PC-3 (cell line): ENCODE measurements around the gene SAP130. TPM values are rescaled to one million over a fixed set of nuclear protein-coding genes. Genes with fewer than 3 reads are reported as not detected.

Source experiments
- ATAC-seq: fragments of 200-7000 bp; cut with Tn5 transposase; 2 replicates; pipeline ENCODE4 v1.9.1; 2020; ENCODE audit warnings: mild to moderate bottlenecking, moderate library complexity
- BruUV-seq: library from RNA; stranded (reverse); fragments of 400-500 nt; replicated peaks from 2 replicates; lab custom pipeline; 2021; lab: Mats Ljungman, UMichigan
- CTCF ChIA-PET: fragments of 300-600 bp; sonication (Branson Sonifier 250); formaldehyde crosslinking; loops from one replicate; lab custom pipeline; 2022; ENCODE audit warnings: antibody characterized with exemption; lab: Charles Lee
- POLR2A ChIA-PET: fragments of 300-600 bp; sonication (Branson Sonifier 250); formaldehyde crosslinking; loops from one replicate; lab custom pipeline; 2022; ENCODE audit warnings: antibody characterized with exemption; ENCODE audit not compliant: unreplicated experiment; lab: Charles Lee
- DNase-seq: peaks from one replicate; pipeline ENCODE4 v3.0.0-alpha.2; 2015
- H2AFZ ChIP-seq: fragments of 300-600 bp; sonication (generic); 2 replicates; pipeline ENCODE4 v1.6.0; 2016; ENCODE audit warnings: antibody characterized with exemption, low read length
- H3F3A ChIP-seq: fragments of 300-600 bp; sonication (generic); one replicate; pipeline ENCODE4 v1.6.0; 2017; ENCODE audit warnings: antibody characterized with exemption, low read length, control low read depth, mild to moderate bottlenecking; ENCODE audit not compliant: unreplicated experiment
- H3K27ac ChIP-seq: fragments of 300-600 bp; sonication (generic); 2 replicates; pipeline ENCODE4 v1.5.1; 2016; ENCODE audit warnings: mild to moderate bottlenecking, low read length
- H3K27me3 ChIP-seq: fragments of 300-600 bp; sonication (generic); 2 replicates; pipeline ENCODE4 v1.6.1; 2016; ENCODE audit warnings: low read length, mixed read lengths
- H3K36me3 ChIP-seq: fragments of 300-600 bp; sonication (generic); 2 replicates; pipeline ENCODE4 v1.6.1; 2016; ENCODE audit warnings: low read depth, mixed run types, low read length, mixed read lengths
- H3K4me1 ChIP-seq: fragments of 300-600 bp; sonication (generic); 2 replicates; pipeline ENCODE4 v1.5.1; 2016; ENCODE audit warnings: low read length; ENCODE audit not compliant: insufficient read depth
- H3K4me2 ChIP-seq: fragments of 300-600 bp; sonication (generic); 2 replicates; pipeline ENCODE4 v1.6.0; 2016; ENCODE audit warnings: low read length
- H3K4me3 ChIP-seq: fragments of 300-600 bp; sonication (generic); 2 replicates; pipeline ENCODE4 v1.5.1; 2016; ENCODE audit warnings: mild to moderate bottlenecking, low read length, mixed read lengths
- H3K79me2 ChIP-seq: fragments of 300-600 bp; sonication (generic); 2 replicates; pipeline ENCODE4 v1.6.1; 2017; ENCODE audit warnings: low read length, mixed read lengths
- H3K9ac ChIP-seq: fragments of 300-600 bp; sonication (generic); 2 replicates; pipeline ENCODE4 v1.6.0; 2016; ENCODE audit warnings: mild to moderate bottlenecking, low read length
- H3K9me2 ChIP-seq: fragments of 300-600 bp; sonication (generic); replicated peaks from 2 replicates; pipeline ENCODE4 v1.6.1; 2016; ENCODE audit warnings: mixed run types, low read length, mixed read lengths
- H3K9me3 ChIP-seq: fragments of 300-600 bp; sonication (generic); 2 replicates; pipeline ENCODE4 v1.6.1; 2016; ENCODE audit warnings: low read length, mixed read lengths
- H4K20me1 ChIP-seq: fragments of 300-600 bp; sonication (generic); 2 replicates; pipeline ENCODE4 v1.6.1; 2016; ENCODE audit warnings: low read length, mixed read lengths
- EZH2 ChIP-seq: fragments of 300-600 bp; sonication (generic); IDR thresholded peaks from one replicate; pipeline ENCODE4 v1.6.1; 2017; ENCODE audit warnings: antibody characterized with exemption, mild to moderate bottlenecking, low read length; ENCODE audit not compliant: unreplicated experiment
- EZH2phosphoT487 ChIP-seq: fragments of 300-600 bp; sonication (generic); IDR thresholded peaks from 2 replicates; pipeline ENCODE4 v1.6.1; 2018; ENCODE audit warnings: mild to moderate bottlenecking, antibody characterized with exemption, low read length, borderline replicate concordance
- intact Hi-C: fragments of 100-400 bp; cut with micrococcal nuclease; formaldehyde crosslinking; loops from 2 replicates; pipeline ENCODE4 v1.9.0; 2023
- total RNA-seq: library from RNA; depleted of rRNA; stranded (reverse); fragments of >200 nt; gene quantifications from 2 replicates; pipeline ENCODE4 v1.2.3, GENCODE V29; 2014
- TF ChIP-seq, protein P1 (sequence below): fragments of 300-600 bp; sonication (generic); conservative IDR thresholded peaks from 2 replicates; pipeline ENCODE4 v1.5.1; 2017; ENCODE audit warnings: antibody characterized with exemption, low read depth, mild to moderate bottlenecking, low read length

SAP130 gene
- total RNA-seq, 1 experiment from 2014 or later = 11.1 TPM

DNA sequence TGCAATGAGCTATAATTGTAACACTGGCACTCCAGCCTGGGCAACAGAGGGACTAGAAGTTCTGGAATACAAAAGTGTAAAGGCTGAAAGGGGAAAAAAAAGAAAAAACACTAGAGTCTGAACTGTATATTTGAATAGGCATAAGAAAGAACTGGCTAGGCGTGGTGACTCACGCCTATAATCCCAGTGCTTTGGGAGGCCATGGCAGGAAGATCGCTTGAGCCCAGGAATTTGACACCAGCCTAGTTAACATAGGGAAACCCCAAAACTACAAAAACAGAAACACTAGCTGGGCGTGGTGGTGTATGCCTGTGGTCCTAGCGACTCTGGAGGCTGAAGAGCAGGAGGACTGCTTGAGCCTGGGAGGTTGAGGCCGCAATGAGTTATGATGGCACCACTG lies 70.6 kb downstream of the SAP130 start:
- BruUV-seq = no TSS peak
- CTCF ChIA-PET = no interaction called here

DNA sequence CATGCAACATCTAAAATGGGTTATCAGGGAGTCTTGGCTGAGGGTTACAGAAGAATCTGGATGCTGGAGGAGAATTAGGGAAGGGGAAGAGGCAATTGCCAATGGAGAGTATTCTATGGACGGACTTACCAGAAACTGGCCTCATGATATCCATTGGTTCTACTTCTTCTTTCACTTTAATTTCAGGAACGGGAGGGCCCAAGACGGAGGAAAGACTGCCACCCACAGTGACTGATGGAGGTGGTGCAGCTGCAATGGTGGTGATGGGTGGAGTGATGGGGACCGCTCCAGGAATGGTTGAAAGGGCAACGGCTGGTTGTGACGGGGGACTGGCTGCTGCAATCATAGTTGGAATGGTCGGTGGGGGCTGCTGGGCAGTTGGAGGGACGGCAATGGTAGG lies 73.0 kb downstream of the SAP130 start:
- no TSS peak for BruUV-seq
- no peaks in the 10 kb centered on the region for H4K20me1 ChIP-seq
- H2AFZ ChIP-seq = no peak overlapping the region
- H3K4me2 ChIP-seq = no peak overlapping the region
- H3K9ac ChIP-seq = no peak overlapping the region
- no peak overlapping the region for H3K4me3 ChIP-seq
- H3K79me2 ChIP-seq = no peaks in the 10 kb centered on the region
- ChIA-PET CTCF (no interaction called here), POLR2A (no interaction called here)
- intact Hi-C loops = no loop called here
- H3K9me2 ChIP-seq = no peaks in the 10 kb centered on the region
- peaks cover 33% of the 10 kb centered on the region for H3K36me3 ChIP-seq
- no peaks in the 10 kb centered on the region for H3F3A ChIP-seq
- peaks cover 19% of the 10 kb centered on the region for H3K4me1 ChIP-seq
- ATAC-seq = no peak
- H3K27me3 ChIP-seq = no peaks in the 10 kb centered on the region
- TF ChIP-seq, protein P1, sequence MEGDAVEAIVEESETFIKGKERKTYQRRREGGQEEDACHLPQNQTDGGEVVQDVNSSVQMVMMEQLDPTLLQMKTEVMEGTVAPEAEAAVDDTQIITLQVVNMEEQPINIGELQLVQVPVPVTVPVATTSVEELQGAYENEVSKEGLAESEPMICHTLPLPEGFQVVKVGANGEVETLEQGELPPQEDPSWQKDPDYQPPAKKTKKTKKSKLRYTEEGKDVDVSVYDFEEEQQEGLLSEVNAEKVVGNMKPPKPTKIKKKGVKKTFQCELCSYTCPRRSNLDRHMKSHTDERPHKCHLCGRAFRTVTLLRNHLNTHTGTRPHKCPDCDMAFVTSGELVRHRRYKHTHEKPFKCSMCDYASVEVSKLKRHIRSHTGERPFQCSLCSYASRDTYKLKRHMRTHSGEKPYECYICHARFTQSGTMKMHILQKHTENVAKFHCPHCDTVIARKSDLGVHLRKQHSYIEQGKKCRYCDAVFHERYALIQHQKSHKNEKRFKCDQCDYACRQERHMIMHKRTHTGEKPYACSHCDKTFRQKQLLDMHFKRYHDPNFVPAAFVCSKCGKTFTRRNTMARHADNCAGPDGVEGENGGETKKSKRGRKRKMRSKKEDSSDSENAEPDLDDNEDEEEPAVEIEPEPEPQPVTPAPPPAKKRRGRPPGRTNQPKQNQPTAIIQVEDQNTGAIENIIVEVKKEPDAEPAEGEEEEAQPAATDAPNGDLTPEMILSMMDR = no peak
- no peak for TF ChIP-seq EZH2
- TF ChIP-seq EZH2phosphoT487 = no peak
- no peaks in the 10 kb centered on the region for H3K9me3 ChIP-seq
- H3K27ac ChIP-seq = no peak overlapping the region
- DNase-seq = no peak

More for the DNA sequence above, 70.6 kb downstream of the SAP130 start:
- peak; percentile 50 for DNase-seq
- TF ChIP-seq EZH2phosphoT487 (no peak), EZH2 (no peak)
- TF ChIP-seq, protein P1 = no peak
- no peaks in the 10 kb centered on the region for H3K9me3 ChIP-seq
- no peak overlapping the region for H3K27ac ChIP-seq
- H4K20me1 ChIP-seq = no peaks in the 10 kb centered on the region
- ATAC-seq = peak; percentile 67
- no peaks in the 10 kb centered on the region for H3F3A ChIP-seq
- no peaks in the 10 kb centered on the region for H3K27me3 ChIP-seq
- POLR2A ChIA-PET = no interaction called here
- no peaks in the 10 kb centered on the region for H3K79me2 ChIP-seq
- H3K4me2 ChIP-seq = no peak overlapping the region
- peaks cover 33% of the 10 kb centered on the region for H3K36me3 ChIP-seq
- peaks cover 4% of the 10 kb centered on the region; the same call in 1 of the 2 replicates for H3K4me1 ChIP-seq
- H2AFZ ChIP-seq = no peak overlapping the region
- no peaks in the 10 kb centered on the region for H3K9me2 ChIP-seq
- intact Hi-C loops = no loop called here
- H3K9ac ChIP-seq = no peak overlapping the region
- no peak overlapping the region for H3K4me3 ChIP-seq

DNA sequence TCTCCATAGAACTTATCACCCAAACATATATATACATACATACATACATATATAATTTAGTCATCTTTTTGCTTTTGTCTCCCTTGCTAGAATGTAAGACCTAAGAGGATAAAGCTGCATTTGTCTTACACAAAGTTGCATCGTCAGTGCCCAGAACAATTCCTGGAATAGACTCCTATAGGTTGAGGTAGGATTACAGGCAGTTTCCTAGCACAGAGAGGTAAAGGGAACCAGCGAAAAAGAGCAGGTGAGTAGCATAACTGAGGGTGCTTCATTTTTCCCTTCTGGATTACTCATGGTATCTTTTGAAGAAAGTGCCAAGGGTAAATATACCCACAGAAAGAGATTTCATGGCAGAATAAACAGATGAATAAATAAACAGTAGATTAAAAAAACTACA lies 74.0 kb downstream of the SAP130 start:
- H4K20me1 ChIP-seq = no peaks in the 10 kb centered on the region
- H3K4me3 ChIP-seq = no peak overlapping the region
- no peak overlapping the region for H3K27ac ChIP-seq
- H3K9me2 ChIP-seq = no peaks in the 10 kb centered on the region
- ATAC-seq (no peak), DNase-seq (no peak)
- H3K79me2 ChIP-seq = no peaks in the 10 kb centered on the region
- H3K4me2 ChIP-seq = no peak overlapping the region
- H3F3A ChIP-seq = no peaks in the 10 kb centered on the region
- ChIA-PET CTCF (no interaction called here), POLR2A (no interaction called here)
- intact Hi-C loops = no loop called here
- no peaks in the 10 kb centered on the region for H3K9me3 ChIP-seq
- H3K27me3 ChIP-seq = no peaks in the 10 kb centered on the region
- peaks cover 19% of the 10 kb centered on the region for H3K4me1 ChIP-seq
- H2AFZ ChIP-seq = no peak overlapping the region
- TF ChIP-seq EZH2 = no peak
- no peak for TF ChIP-seq EZH2phosphoT487
- TF ChIP-seq, protein P1 = no peak
- no peak overlapping the region for H3K9ac ChIP-seq
- BruUV-seq = no TSS peak
- H3K36me3 ChIP-seq = peaks cover 43% of the 10 kb centered on the region
